ENCODE measurements around the gene SRBD1.
"Not testable (repeated sequence)": the region's sequence is repeated elsewhere in the genome, so short reads cannot be mapped to it uniquely, and the experiment has no call there.

SRBD1 gene

GRCh38 chr2:45435316-45435715 is 175.8 kb downstream of the SRBD1 start:
- DNase-seq (ENCODE audit: low read depth in 1 of 2, low spot score in 1 of 2): no peak

GRCh38 chr2:45433363-45433762 is 177.7 kb downstream of the SRBD1 start:
- no peak for DNase-seq (ENCODE audit: low read depth in 1 of 2, low spot score in 1 of 2)

GRCh38 chr2:45432406-45432805 is 178.7 kb downstream of the SRBD1 start:
- DNase-seq (ENCODE audit: low read depth in 1 of 2, low spot score in 1 of 2): no peak

- not testable (repeated sequence) for DNase-seq (ENCODE audit: low read depth in 1 of 2, low spot score in 1 of 2)
These were observed 185.0 kb downstream of the SRBD1 start for GRCh38 chr2:45426025-45426424.

GRCh38 chr2:45422921-45423320 is 188.1 kb downstream of the SRBD1 start:
- no peak for DNase-seq (ENCODE audit: low read depth in 1 of 2, low spot score in 1 of 2)

- DNase-seq (ENCODE audit: low read depth in 1 of 2, low spot score in 1 of 2): no peak
These were observed 192.5 kb downstream of the SRBD1 start for GRCh38 chr2:45418532-45418931.

- no peak for DNase-seq (ENCODE audit: low read depth in 1 of 2, low spot score in 1 of 2)
These were observed 195.4 kb downstream of the SRBD1 start for GRCh38 chr2:45415534-45416123.

- no peak for DNase-seq (ENCODE audit: low read depth in 1 of 2, low spot score in 1 of 2)
These were observed 198.2 kb downstream of the SRBD1 start for GRCh38 chr2:45412754-45413379.

GRCh38 chr2:45409677-45410076 is 201.4 kb downstream of the SRBD1 start:
- DNase-seq (ENCODE audit: low read depth in 1 of 2, low spot score in 1 of 2): no peak

- no peak for DNase-seq (ENCODE audit: low read depth in 1 of 2, low spot score in 1 of 2)
These were observed 204.4 kb downstream of the SRBD1 start for GRCh38 chr2:45406621-45407020.

GRCh38 chr2:45404807-45405297 is 206.2 kb downstream of the SRBD1 start:
- DNase-seq (ENCODE audit: low read depth in 1 of 2, low spot score in 1 of 2): no peak

- DNase-seq (ENCODE audit: low read depth in 1 of 2, low spot score in 1 of 2): no peak
These were observed 208.0 kb downstream of the SRBD1 start for GRCh38 chr2:45403036-45403435.

- DNase-seq (ENCODE audit: low read depth in 1 of 2, low spot score in 1 of 2): no peak
These were observed 209.6 kb downstream of the SRBD1 start for GRCh38 chr2:45401431-45401922.

GRCh38 chr2:45399040-45399784 is 211.9 kb downstream of the SRBD1 start:
- no peak for DNase-seq (ENCODE audit: low read depth in 1 of 2, low spot score in 1 of 2)

- DNase-seq (ENCODE audit: low read depth in 1 of 2, low spot score in 1 of 2): no peak
These were observed 213.8 kb downstream of the SRBD1 start for GRCh38 chr2:45397292-45397691.

GRCh38 chr2:45396671-45397070 is 214.4 kb downstream of the SRBD1 start:
- no peak for DNase-seq (ENCODE audit: low read depth in 1 of 2, low spot score in 1 of 2)

GRCh38 chr2:45394842-45395241 is 216.2 kb downstream of the SRBD1 start:
- DNase-seq (ENCODE audit: low read depth in 1 of 2, low spot score in 1 of 2): no peak

- no peak for DNase-seq (ENCODE audit: low read depth in 1 of 2, low spot score in 1 of 2)
These were observed 216.9 kb downstream of the SRBD1 start for GRCh38 chr2:45394216-45394615.

- no peak for DNase-seq (ENCODE audit: low read depth in 1 of 2, low spot score in 1 of 2)
These were observed 219.2 kb downstream of the SRBD1 start for GRCh38 chr2:45391866-45392265.

GRCh38 chr2:45390861-45391260 is 220.2 kb downstream of the SRBD1 start:
- DNase-seq (ENCODE audit: low read depth in 1 of 2, low spot score in 1 of 2): no peak

GRCh38 chr2:45390441-45390840 is 220.6 kb downstream of the SRBD1 start:
- no peak for DNase-seq (ENCODE audit: low read depth in 1 of 2, low spot score in 1 of 2)

GRCh38 chr2:45388541-45389100 is 222.4 kb downstream of the SRBD1 start:
- DNase-seq (ENCODE audit: low read depth in 1 of 2, low spot score in 1 of 2): no peak
